HL-60/S4 treated with phorbol 12-myristate 13-acetate at 8.2 ng/mL for 4 days and 3 days (cell line): Measurements from ENCODE around the gene GNPAT.

Experiments
- in situ Hi-C: fragments of 300-500 bp; cut with MboI; formaldehyde crosslinking; loops from 2 replicates; pipeline ENCODE4 v1.15.0; 2022; ENCODE audit warnings: low sequenced_read_pairs

GNPAT gene

DNA sequence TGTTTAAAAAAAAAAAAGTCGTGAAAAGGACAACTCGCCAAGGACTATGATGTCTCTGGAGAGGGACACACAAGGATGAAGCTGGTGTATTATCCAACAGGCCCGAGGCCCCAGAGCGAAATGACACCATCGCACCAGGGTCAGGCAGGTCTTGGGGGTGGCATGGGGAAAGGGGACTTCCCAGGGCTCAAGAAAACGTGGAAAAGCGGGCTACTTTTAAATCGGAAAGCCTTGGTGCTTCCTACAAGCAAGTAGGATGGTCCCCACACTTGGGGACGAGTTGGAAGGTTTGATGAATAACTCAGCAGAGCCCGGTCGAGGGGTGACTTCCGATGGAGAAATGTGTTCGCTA lies 505 bp upstream of the GNPAT start:
- in situ Hi-C loops = no loop called here

DNA sequence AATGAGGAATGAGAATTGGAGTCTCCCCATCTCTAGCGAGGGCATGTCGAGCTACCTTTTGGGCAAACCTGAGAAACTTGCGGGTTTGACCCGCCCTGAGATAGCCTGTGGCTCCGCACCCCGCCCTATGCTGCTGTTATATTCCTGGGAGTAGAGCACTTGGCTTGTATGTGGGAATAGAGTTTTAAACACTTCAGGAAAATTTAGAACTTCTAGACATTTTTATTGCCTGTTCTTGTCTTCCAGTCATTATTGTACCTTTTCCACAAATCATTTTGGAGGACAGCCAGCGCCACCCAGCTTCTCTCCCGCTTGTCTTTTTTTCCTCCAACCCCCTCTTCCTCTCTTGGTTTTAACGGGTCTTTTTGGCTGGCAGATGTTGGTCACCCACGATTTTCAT lies 738 bp downstream of the GNPAT start:
- in situ Hi-C loops = no loop called here

DNA sequence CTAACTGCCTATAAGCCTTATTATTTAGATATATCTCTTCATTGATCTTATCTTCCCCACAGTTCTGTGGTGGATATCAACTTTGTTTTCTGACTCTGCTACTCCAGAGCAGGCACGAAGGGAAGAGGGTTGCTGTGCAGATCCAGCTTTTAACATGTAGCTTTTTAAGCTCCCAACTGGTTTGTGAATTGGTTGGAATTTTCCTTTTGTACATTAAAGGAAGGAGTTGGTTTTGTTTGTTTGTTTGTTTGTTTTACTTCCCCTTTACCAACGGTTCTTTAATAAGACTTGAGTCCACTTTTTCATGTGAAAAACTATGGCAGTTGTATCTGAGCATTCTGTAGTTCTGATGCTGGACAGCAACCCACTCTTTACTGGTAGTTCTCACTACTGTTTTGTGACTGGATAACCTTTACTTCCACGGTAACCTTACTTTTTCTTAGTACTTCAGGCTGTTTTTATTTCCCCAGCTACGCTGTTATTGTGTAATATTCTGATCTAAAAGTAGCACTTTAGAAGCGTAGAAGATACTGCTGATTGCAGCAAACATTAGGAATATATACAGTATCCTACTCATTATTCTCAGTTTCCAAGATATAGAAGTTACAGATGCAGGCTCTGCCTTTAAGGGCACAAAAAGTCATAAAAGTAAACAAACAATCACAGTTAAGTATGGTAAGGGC lies 1.6 kb downstream of the GNPAT start:
- in situ Hi-C loops = no loop called here

DNA sequence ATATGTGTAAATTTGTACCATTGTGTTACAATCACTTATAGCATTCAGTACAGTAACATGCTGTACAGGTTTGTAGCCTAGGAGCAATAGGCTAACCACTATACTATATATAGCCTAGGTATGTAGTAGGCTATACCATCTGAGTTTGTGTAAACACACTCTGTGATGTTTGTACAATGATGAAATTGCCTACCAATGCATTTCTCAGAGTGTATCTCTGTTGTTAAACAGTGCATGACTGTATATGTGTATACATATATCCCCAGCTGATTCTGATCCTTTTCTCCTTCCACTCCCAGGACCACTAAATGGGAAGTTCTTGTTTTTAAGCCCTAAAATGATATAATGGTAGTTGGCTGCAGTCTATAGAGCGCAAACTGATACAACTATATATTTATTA lies 7.8 kb downstream of the GNPAT start:
- in situ Hi-C loops = no loop called here

DNA sequence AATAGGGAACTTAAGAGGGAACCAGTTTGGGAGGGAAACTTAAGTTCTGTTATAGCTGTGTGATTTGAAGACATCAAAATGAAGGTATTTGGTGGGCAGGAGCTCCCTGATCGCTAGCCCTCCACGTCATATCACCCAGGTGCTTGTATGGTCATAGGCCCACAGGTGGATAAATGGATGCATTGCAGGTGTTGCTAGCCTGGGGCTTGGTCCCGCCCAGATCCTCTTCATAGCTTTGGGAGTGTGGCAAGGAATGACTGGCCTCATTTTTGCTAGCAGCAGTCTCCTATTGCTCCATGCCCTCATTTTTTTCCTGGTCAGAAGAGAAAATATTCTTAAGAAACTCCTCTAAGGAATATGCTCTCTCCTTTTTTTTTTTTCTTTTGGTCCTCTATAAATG lies 11.3 kb downstream of the GNPAT start:
- in situ Hi-C loops = no loop called here

DNA sequence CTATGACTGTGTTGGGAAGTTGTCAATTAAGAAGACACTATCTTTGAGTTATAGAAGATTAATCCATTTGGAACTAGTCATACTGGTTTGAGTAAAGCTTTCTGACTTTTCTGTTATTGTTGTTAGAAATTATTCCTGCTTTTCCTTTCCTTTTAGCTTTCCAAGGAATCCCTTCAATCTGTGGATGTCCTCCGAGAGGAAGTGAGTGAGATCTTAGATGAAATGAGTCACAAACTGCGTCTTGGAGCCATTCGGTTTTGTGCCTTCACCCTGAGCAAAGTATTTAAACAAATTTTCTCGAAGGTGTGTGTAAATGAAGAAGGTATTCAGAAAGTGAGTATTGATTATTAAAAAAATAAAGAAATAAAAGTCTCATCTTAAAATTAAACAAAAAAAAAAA lies 19.3 kb downstream of the GNPAT start:
- in situ Hi-C loops = no loop called here

DNA sequence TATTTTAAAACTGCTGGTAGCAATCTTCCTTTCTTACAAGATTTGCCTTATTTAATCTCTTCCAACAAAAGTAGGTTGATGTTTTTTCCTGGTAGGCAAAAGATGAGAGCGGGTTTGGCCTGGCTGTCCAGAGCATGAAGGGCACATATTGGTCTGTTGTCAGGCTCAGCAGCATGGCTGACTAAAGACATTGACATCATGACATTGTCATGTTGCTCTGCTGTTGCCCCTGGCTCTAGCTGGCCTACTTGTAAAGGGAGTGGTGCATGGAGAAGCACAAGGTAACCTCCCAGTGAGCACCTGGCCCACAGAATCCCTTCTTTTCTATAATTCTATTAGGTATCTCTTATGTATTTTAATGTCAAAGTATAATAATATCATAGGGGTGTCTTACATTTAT lies 23.6 kb downstream of the GNPAT start:
- in situ Hi-C loops = no loop called here

DNA sequence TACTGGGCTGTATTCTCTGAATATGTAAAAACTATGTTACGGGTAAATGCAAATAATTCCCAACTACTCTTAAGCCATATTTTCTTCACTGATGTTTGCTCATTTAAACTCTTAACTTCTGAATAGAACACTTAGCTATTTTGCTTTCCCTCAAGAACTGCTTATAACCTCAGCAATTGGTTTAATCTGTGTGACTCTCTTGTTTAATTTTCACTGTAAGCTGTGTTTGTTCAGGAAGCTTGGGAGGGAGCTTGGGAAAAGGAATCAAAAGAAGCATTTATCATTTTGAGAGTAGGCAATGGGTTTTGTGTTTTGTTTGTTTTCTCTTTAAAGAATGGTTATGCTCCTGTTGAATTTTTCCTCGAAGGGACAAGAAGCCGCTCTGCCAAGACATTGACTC lies 24.4 kb downstream of the GNPAT start:
- in situ Hi-C loops = no loop called here

DNA sequence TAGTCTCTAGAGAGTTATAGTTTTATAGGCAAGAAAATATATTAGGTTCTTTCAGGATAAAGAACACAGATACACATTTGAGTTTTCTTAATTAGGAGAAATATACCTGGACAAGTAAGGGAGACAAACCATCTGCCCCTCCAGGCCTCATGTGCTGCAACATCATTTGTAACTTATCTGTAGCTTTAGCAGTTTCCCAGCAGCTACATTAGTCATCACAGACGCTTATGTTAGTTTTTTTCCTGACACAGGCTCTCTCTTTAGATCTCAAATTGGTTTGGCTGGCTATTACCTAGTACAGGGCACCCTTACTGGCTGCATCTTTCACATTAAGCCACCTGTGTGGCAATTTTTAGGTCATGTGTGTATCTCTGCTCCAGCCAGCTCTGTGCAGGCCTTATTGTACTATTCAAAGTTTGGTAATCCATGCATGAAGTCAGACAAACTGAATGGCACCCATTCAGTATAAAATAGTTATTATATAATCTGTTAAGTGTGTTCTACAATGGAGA lies 25.9 kb downstream of the GNPAT start:
- in situ Hi-C loops = no loop called here

DNA sequence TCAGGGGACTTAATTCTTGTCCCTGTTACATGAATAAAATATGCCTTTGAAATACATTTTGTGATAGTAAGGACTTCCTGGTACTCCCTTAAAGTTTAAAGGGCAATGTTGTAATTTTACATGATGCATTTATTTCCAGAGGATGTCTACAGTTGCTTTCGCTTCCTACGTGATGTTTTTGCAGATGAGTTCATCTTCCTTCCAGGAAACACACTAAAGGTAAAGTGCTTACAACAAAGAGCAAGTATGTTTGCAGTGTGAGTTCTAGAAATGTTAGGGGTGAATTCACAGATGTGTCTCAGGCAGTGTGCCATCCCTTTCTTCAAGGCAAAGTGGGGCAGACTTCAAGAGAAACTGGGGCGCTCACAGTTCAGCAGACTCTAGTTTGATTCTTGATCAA lies 31.2 kb downstream of the GNPAT start:
- in situ Hi-C loops = no loop called here

DNA sequence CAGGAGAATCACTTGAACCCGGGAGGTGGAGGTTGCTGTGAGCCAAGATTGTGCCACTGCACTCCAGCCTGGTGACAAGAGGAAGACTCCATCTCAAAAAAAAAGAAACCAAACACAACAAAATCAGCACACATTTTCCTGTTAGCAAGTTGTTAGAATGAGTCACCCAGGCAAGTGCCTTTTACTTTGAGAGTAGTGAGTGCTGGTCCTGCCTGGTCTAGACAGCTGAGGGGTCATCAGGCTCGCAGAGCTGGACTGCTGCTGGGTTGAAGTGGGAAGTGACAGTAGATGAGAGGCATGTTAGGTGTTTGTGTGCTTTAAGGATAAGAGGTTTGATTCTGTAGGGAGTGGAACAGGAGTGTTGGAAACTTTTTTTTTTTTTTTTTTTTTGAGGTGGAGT lies 31.9 kb downstream of the GNPAT start:
- in situ Hi-C loops = no loop called here

DNA sequence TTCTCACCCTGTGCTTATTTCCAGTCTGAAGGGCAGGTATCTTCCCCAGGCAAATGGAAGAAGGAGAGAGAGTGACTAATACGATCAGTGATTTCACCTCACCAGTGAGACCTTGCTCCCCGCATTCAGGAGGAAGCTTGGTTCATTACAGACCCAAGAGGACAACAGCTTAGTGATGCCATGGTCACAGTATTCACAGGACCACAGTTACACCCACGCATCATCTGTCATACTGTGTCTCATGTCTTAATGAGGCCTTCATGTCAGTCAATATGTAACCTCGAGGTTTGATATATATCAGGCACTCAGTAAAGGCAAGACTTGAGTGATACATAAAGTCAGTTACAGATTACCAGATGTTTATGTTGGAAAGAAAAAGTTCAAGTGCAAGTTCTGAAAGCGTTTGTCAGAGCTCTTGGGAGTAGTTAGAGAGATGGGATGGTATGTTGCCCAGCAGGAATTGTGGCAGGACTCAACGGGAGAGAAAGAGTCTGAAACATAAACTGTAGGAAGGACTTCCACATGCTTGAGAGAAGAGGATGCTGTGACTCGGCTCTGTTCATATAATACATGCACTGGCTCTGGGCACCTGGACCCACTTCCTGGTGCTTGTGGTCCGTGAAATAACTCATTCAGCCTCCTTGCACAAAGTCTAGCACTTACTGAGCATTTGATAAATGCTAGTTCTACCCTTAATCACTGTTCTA lies 33.3 kb downstream of the GNPAT start:
- in situ Hi-C loops = no loop called here

DNA sequence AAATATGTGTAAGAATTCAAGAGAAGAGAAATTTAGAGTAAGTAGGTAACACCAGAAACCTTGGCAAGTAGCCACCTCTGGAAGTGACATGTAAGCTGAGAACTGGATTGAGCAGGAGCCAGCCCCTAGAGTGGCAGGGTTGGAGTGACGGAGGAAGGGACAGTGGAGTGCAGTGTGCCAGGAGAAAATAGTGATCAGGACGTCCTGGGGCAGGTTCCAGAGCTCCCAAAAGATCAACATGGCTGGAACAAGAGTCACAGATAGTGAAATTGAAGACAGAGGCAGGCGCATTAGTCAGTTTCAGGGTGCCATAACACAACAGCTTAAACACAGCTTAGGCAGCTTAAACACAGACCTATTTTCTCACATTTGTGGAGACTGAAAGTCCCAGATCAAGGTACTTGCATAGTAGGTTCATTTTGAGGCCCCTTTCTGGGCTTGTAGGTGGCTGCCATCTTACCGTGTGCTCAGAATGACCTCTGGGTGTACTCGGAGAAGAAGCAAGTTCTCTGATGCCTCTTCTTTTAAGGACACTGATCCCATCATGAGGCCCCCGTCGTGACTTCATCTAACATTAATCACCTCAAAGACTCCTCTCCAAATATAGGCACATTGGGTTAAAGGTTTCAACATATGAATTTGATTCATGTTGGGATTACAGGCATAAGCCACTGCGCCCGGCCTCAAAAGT lies 37.2 kb downstream of the GNPAT start:
- in situ Hi-C loops = no loop called here

DNA sequence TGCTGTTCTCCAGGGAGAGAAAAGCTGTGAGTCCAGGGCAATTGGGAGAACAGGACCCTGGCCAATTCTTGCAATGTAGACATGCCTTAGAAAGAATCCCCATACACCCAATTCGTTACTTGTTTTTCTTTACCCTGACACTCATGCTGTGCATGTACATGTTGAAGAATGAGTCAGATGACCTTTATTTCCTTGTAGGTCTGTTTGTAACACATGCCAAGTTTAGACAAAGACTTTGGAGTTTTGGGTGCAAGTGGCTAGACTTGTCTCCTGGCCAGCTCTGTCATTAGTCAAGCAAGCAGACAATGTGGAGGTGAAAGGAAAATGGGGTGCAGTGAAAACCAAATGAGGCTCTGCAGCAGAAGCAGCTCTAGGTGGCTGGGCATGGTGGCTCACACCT lies 38.1 kb downstream of the GNPAT start:
- in situ Hi-C loops = no loop called here

DNA sequence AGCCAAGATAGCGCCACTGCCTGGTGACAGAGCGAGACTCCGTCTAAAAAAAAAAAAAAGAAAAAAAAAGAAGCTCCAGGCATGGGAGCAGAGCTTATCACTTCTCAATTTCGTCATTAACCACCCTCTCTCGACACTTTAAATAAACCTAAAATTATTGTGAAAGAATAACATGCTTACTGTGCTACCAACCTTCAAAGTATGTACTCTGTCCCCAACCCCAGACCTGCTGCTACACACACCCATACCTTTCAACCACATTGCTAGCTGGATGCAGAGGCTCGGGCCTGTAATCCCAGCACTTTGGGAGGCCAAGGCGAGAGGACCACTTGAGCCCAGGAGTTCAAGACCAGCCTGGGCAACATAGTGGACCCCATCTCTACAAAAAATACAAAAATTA lies 38.7 kb downstream of the GNPAT start:
- in situ Hi-C loops = no loop called here

DNA sequence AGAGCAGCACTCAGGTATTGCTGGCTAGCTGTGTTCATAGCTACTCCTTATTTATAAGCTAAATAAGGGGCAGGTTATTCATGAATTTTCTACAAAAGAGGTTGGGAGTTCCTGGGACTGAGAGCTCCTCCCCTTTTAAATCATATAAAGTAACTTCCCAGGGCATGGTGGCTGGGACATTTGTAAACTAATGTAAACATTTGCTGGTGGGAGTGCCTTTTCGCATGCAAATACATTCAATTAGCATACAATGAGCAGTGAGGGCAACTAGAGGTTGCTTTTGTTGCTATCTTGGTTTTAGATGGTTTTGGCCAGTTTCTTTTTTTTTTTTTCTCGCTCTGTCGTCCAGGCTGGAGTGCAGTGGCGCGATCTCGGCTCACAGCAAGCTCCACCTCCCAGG lies 43.4 kb downstream of the GNPAT start:
- in situ Hi-C loops = no loop called here

DNA sequence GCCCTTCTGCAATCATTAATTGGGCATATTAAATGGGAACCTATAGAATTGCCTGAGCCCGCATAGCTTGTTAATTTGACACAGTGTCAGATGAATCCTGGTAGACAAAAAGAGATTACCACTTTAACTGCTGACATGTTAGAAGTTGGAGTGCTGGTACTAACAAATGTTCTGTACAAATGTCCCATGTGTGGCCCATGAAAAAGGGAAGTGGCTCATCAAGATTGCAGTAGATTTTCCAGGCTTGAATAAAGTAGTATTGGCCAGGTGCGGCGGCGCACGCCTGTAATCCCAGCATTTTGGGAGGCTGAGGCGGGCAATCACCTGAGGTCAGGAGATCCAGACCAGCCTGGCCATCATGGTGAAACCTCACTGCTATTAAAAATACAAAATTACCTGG lies 45.6 kb downstream of the GNPAT start:
- in situ Hi-C loops = no loop called here

DNA sequence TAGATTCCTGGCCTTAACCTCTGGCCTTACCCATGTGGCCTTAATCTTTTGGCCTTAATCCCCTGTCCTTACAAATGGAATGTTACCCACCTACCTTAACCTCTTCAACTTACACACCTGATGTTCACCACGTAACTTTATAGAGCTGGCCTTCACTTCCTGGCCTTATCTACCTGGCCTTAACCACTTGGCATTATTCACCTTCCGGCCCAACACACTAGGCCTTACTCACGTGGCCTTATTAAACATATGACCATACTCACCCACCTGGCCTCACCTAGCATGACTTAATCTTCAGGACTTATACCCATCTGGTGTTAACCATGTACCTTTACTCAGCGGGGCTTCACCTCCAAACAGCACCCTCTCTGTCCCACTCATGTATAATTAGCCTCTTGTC lies 54.9 kb downstream of the GNPAT start:
- in situ Hi-C loops = no loop called here

DNA sequence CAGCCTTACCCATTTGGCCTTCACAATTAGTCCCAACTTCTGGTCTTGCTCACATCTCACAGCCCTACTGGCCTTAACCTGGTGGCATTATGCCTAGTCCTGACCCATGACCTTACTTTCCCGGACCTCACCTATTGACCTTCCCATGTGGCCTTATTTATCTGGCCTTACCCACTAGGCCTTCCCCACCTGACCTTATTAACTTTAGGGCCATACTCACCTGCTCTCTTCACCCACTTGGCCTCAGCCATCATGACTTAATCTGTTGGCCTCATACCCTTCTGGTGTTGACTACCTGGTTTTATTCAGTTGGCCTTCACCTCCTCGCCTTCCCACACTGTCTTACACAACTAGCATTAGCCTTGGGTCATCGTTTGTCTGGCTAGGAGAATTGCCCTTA lies 61.0 kb downstream of the GNPAT start:
- in situ Hi-C loops = no loop called here

DNA sequence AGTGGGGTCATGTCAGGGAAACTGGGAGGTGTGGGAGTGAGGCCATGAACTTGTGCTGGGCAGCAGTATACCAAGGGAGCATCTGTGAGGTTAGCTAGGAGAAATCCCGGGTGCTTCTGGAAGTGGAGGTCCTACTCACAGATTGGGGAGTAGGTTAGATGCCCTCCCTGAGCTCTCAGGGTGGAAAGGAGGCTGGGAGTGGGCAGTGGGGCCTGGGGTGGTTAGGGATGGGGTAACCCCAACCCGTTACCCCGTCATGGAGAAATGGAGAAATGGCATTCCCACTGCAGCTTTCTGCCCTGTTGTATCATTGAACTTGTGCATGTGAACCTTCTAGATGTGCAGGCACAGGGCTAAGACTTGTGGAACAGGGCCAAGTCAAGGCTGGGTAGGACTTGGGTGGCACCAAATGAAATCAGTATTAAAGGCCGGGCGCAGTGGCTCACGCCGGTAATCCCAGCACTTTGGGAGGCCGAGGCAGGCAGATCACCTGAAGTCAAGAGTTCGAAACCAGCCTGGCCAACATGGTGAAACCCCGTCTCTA lies 69.5 kb downstream of the GNPAT start:
- in situ Hi-C loops = no loop called here

DNA sequence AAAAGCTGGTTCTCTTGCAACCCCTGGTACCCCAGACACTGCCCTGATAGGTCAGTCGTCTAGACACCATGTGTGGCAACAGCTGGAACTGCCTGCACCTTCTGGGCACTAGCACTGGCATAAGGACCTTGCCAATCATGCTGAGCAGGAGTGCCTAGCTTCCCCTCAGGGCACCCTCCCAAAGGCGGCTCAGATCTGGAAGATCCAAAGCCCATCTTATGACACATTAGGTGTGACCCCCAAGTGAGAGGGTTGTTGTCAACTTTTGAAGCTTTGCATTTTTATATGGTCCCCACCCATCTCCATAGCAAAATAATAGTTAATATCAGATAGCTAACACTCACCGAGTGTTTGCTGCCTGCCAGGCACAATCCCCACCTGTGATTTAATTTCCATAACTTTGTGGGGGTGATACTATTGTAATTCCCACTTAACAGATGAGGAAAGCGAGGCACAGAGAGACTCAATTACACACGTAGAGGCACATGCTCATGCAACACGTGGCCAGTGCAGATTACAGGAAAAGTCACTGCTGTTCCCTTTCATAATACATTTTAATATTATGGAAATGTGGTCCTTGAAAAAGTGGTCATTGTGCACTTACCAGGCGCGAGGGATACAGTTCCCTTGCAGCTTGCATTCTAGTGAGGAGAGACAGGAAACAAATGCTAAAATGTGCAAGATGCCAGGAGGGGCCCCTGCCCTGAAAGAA lies 70.9 kb downstream of the GNPAT start:
- in situ Hi-C loops = no loop called here
